PC-3 (cell line): ENCODE results near the gene ABLIM1.

ENCODE experiments used
- CTCF ChIP-seq: fragments of 300-600 bp; sonication (generic); conservative IDR thresholded peaks from 2 replicates; pipeline ENCODE4 v1.5.1; 2017; ENCODE audit warnings: antibody characterized with exemption, low read depth, mild to moderate bottlenecking, low read length
- EZH2 ChIP-seq: fragments of 300-600 bp; sonication (generic); IDR thresholded peaks from one replicate; pipeline ENCODE4 v1.6.1; 2017; ENCODE audit warnings: antibody characterized with exemption, mild to moderate bottlenecking, low read length; ENCODE audit not compliant: unreplicated experiment

- TF ChIP-seq CTCF = no peak
- no peak for TF ChIP-seq EZH2
Observed at GRCh38 chr10:114518401-114519305, 139.4 kb downstream of the ABLIM1 start.
